ENCODE results near the gene BTNL3. TPM values are rescaled to one million over a fixed set of nuclear protein-coding genes. Genes with fewer than 3 reads are reported as not detected.

BTNL3 gene
- total RNA-seq, 1 donor from 2014 or later, result not detected

GRCh38 chr5:181047288-181047687, 58.6 kb downstream of the BTNL3 start:
- Mint-ChIP-seq H3K27ac (ENCODE audit: unreplicated experiment) (peak overlapping the region; percentile 27), H3K9me3 (ENCODE audit: unreplicated experiment) (peaks cover 2% of the 10 kb centered on the region), H3K4me3 (ENCODE audit: unreplicated experiment) (no peak overlapping the region), H3K27me3 (ENCODE audit: low read depth, unreplicated experiment) (peaks cover 44% of the 10 kb centered on the region), H3K36me3 (ENCODE audit: low read depth, unreplicated experiment) (no peaks in the 10 kb centered on the region), H3K4me1 (ENCODE audit: low read depth, unreplicated experiment) (no peaks in the 10 kb centered on the region)
- no peak overlapping the region for H3K4me3 ChIP-seq (ENCODE audit: insufficient read depth, low read depth, low read length)
- H3K79me2 ChIP-seq (ENCODE audit: insufficient read depth, low read length), result no peaks in the 10 kb centered on the region
- no peaks in the 10 kb centered on the region for H3K4me1 ChIP-seq (ENCODE audit: insufficient read depth, low read length)
- H3K36me3 ChIP-seq (ENCODE audit: insufficient read depth, low read length), result no peaks in the 10 kb centered on the region
- H3K9ac ChIP-seq (ENCODE audit: low read length), result no peak overlapping the region
- FAIRE-seq (no peak), DNase-seq (ENCODE audit: low read depth) (no peak)
- TF ChIP-seq CTCF (IDR thresholded peaks at IDR 0.05; ENCODE audit: insufficient read depth, low read depth, low read length), result no peak
- no peak for TF ChIP-seq EZH2 (IDR thresholded peaks at IDR 0.05; ENCODE audit: insufficient read depth, low read length)
- H2AFZ ChIP-seq (ENCODE audit: low read depth, low read length), result no peak overlapping the region
- peaks cover 9% of the 10 kb centered on the region for H3K27me3 ChIP-seq (ENCODE audit: insufficient read depth, low read length)
- H3K27ac ChIP-seq (ENCODE audit: low read depth, low read length), result no peak overlapping the region
- peaks cover 3% of the 10 kb centered on the region for H3K9me3 ChIP-seq (ENCODE audit: insufficient read depth, low read depth, low read length)
- no peaks in the 10 kb centered on the region for H4K20me1 ChIP-seq (ENCODE audit: insufficient read depth, low read length)
- no peak overlapping the region for H3K4me2 ChIP-seq (ENCODE audit: low read length)

GRCh38 chr5:181047921-181048320, 59.3 kb downstream of the BTNL3 start:
- no peak overlapping the region for H3K27ac ChIP-seq (ENCODE audit: low read depth, low read length)
- H3K36me3 ChIP-seq (ENCODE audit: insufficient read depth, low read length), result no peaks in the 10 kb centered on the region
- H3K9me3 ChIP-seq (ENCODE audit: insufficient read depth, low read depth, low read length), result peaks cover 3% of the 10 kb centered on the region
- H3K4me1 ChIP-seq (ENCODE audit: insufficient read depth, low read length), result no peaks in the 10 kb centered on the region
- Mint-ChIP-seq H3K27ac (ENCODE audit: unreplicated experiment) (no peak overlapping the region), H3K4me3 (ENCODE audit: unreplicated experiment) (no peak overlapping the region), H3K9me3 (ENCODE audit: unreplicated experiment) (peaks cover 2% of the 10 kb centered on the region), H3K27me3 (ENCODE audit: low read depth, unreplicated experiment) (peaks cover 42% of the 10 kb centered on the region), H3K4me1 (ENCODE audit: low read depth, unreplicated experiment) (no peaks in the 10 kb centered on the region), H3K36me3 (ENCODE audit: low read depth, unreplicated experiment) (no peaks in the 10 kb centered on the region)
- DNase-seq (ENCODE audit: low read depth) (no peak), FAIRE-seq (no peak)
- no peaks in the 10 kb centered on the region for H3K79me2 ChIP-seq (ENCODE audit: insufficient read depth, low read length)
- TF ChIP-seq EZH2 (IDR thresholded peaks at IDR 0.05; ENCODE audit: insufficient read depth, low read length), result no peak
- TF ChIP-seq CTCF (IDR thresholded peaks at IDR 0.05; ENCODE audit: insufficient read depth, low read depth, low read length), result no peak
- no peaks in the 10 kb centered on the region for H4K20me1 ChIP-seq (ENCODE audit: insufficient read depth, low read length)
- no peak overlapping the region for H3K4me2 ChIP-seq (ENCODE audit: low read length)
- peaks cover 12% of the 10 kb centered on the region for H3K27me3 ChIP-seq (ENCODE audit: insufficient read depth, low read length)
- H3K4me3 ChIP-seq (ENCODE audit: insufficient read depth, low read depth, low read length), result no peak overlapping the region
- H3K9ac ChIP-seq (ENCODE audit: low read length), result no peak overlapping the region
- H2AFZ ChIP-seq (ENCODE audit: low read depth, low read length), result no peak overlapping the region

- no peaks in the 10 kb centered on the region for H3K79me2 ChIP-seq (ENCODE audit: insufficient read depth, low read length)
- no peaks in the 10 kb centered on the region for H4K20me1 ChIP-seq (ENCODE audit: insufficient read depth, low read length)
- no peaks in the 10 kb centered on the region for H3K36me3 ChIP-seq (ENCODE audit: insufficient read depth, low read length)
- H3K27ac Mint-ChIP-seq (ENCODE audit: unreplicated experiment), result no peak overlapping the region
- TF ChIP-seq EZH2 (IDR thresholded peaks at IDR 0.05; ENCODE audit: insufficient read depth, low read length) (no peak), CTCF (IDR thresholded peaks at IDR 0.05; ENCODE audit: insufficient read depth, low read depth, low read length) (no peak)
- no peak overlapping the region for H3K4me3 Mint-ChIP-seq (ENCODE audit: unreplicated experiment)
- no peak overlapping the region for H3K27ac ChIP-seq (ENCODE audit: low read depth, low read length)
- no peak overlapping the region for H3K9ac ChIP-seq (ENCODE audit: low read length)
- peaks cover 5% of the 10 kb centered on the region for H3K9me3 Mint-ChIP-seq (ENCODE audit: unreplicated experiment)
- H2AFZ ChIP-seq (ENCODE audit: low read depth, low read length), result no peak overlapping the region
- no peak overlapping the region for H3K4me3 ChIP-seq (ENCODE audit: insufficient read depth, low read depth, low read length)
- peaks cover 30% of the 10 kb centered on the region for H3K27me3 ChIP-seq (ENCODE audit: insufficient read depth, low read length)
- H3K4me2 ChIP-seq (ENCODE audit: low read length), result no peak overlapping the region
- peaks cover 3% of the 10 kb centered on the region for H3K4me1 Mint-ChIP-seq (ENCODE audit: low read depth, unreplicated experiment)
- peaks cover 3% of the 10 kb centered on the region for H3K9me3 ChIP-seq (ENCODE audit: insufficient read depth, low read depth, low read length)
- H3K4me1 ChIP-seq (ENCODE audit: insufficient read depth, low read length), result no peaks in the 10 kb centered on the region
- no peak for DNase-seq (ENCODE audit: low read depth)
- no peaks in the 10 kb centered on the region for H3K36me3 Mint-ChIP-seq (ENCODE audit: low read depth, unreplicated experiment)
- peaks cover 59% of the 10 kb centered on the region for H3K27me3 Mint-ChIP-seq (ENCODE audit: low read depth, unreplicated experiment)
- FAIRE-seq, result no peak
Measured at GRCh38 chr5:181050016-181050415, 61.4 kb downstream of the BTNL3 start.
